ENCODE data around the gene OR1E2.
"Not testable (repeated sequence)": the region's sequence is repeated elsewhere in the genome, so short reads cannot be mapped to it uniquely, and the experiment has no call there.

OR1E2 gene

GRCh38 chr17:3433741-3434140 is at the start of gene OR1E2:
TSS of gene OR1E2 (minus strand) at chr17:3433841. CDS start at chr17:3433841, 0 bp downstream.
- no peak for DNase-seq

- DNase-seq = no peak
These were observed 49.2 kb upstream of the OR1E2 start for GRCh38 chr17:3482852-3483251.

DNA sequence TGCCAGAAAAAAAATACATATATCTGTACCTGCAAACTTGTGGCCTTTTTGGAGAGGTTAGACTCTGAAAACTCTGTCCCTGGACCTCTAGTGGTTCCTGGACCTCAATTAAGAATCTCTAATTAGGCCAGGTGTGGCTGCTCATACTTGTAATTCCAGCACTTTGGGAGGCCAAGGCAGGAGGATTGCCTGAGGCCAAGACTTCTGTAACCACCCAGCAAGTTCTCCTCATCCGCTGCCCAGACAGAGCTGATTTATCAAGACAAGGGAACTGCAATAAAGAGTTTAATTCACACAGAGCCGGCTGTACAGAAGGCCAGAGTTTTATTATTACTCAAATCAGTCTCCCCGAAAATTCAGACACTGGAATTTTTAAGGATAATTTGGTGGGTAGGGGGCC is 46.3 kb upstream of the OR1E2 start:
- DNase-seq = no peak

- no peak for DNase-seq
These were observed 42.4 kb upstream of the OR1E2 start, which contains the start of gene ASPA for GRCh38 chr17:3475812-3476610. TSS of gene ASPA (plus strand) at chr17:3475997. CDS start at chr17:3476160, 163 bp downstream.

- DNase-seq = no peak
These were observed 41.6 kb upstream of the OR1E2 start for GRCh38 chr17:3475251-3475685.

DNA sequence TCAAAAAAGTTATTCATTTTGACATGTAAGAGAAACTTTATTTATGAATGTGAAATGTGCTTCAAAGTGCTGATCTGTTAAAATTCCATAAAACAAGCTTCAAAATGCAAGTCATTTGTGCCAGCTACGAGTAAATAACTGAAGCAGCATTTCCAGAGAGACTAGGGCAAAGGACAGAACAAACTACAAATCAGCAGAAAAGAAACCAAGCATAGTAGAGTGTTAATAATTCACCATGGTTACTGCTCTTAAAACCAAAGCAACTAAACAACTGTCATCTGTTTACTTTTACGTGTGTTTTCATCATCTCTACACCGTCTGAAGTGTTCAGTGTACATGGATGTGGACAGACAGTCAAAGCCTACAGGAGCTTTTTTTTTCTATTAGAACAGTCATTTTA is 40.6 kb upstream of the OR1E2 start:
- DNase-seq = no peak

GRCh38 chr17:3472137-3472536 is 38.5 kb upstream of the OR1E2 start:
- no peak for DNase-seq

DNA sequence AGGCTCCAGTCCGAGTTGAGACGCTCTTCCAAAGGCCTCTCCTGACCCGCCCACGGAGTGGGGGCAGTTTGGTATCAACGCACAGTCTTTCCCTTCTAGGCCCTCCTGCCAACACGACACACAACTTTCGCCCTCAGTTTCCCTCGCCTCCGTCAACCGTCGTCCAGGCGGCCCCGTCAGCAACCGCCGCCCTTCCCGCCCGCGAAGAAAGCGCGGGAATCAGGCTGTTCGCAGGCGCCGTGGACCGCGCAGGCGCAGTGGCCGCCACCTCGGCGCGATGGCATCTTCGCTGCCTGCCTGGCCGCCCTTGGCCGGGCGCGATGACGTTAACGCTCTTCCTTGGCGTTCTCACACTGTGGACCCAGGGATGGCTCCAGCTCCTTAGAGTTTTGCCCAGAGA is 38.0 kb upstream of the OR1E2 start, which contains the start of gene SPATA22:
TSS of gene SPATA22 (minus strand) at position 221 of the 400 bp plus-strand sequence. CDS start 2,494 bp downstream, outside the sequence.
- DNase-seq = no peak

DNA sequence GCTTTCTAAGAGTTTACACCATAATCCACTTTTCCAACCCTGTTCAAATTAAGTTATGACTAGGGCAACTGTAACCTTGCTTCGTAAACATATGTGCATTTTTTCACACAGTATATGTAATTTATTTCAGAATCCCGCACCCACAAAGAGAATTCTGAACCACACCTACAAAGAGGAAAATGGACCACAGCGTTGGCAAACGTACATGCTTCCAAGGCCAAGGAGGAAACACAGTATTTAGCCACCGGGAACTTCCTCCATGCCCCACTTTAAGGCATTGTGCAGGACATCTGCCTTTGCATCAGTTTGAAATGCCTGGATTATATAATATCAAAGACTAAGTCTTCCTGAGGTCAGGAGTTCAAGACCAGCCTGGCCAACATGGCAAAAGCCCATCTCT is 35.9 kb upstream of the OR1E2 start:
- no peak for DNase-seq

DNA sequence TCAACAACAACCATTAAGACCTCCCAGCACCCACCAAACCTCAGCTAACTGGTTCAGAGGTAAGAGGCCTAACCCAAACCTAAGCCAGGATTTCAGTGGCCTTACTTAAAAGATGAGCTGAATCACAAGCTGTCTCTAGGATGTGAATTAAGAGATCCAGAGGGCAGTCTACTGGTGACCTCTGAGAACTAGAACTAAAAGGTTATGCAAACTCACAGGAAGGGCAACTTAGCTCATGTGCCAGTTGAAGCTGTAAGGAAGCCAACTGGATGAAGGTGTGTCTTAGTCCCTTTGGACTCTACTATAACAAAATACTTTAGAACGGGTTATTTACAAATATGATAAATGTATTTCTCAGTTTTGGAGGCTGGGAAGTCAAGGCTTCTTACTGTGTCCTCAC is 32.7 kb upstream of the OR1E2 start:
- DNase-seq = not testable (repeated sequence)

GRCh38 chr17:3448059-3448665 is 14.5 kb upstream of the OR1E2 start:
- DNase-seq = no peak

- DNase-seq = peak in 1 of 2 donors; percentile 7
These were observed 14.0 kb upstream of the OR1E2 start for GRCh38 chr17:3447625-3448024.

DNA sequence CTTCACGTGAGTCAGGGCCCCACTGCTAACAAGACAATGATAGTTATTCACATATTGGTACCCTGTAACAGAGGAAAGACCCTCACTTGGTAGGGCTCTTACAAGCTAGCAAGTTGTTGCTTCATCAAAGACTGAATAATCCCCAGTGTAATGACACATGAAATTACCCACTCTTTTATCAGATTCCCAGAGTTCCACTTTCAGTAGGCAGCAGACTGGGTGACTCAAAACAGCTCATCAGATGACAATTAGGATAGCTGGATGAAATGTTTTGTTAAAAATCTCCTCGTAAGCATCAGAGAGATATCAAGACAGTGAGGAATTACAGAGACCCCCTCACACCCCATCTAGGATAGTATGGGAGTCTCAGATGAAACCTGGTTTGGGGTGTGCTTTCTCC is 6.8 kb upstream of the OR1E2 start:
- no peak for DNase-seq

DNA sequence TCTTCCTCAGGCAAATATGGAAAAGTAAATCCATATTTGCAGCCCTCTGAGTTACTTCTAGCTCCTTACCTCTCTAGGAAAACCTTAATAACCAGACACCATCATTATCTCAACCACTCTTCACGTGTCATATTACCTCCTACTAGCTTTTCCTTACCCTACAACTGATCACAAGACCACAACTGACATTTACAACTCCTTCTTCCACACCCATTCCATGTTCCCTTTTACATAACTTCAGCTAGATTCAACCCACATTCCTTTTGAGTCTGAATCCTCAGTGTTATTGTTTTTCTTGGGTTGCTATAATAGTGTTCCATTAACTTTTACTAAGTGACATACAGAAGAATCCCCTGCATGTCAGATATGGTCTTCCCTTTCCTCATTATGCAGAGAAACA is 4.7 kb upstream of the OR1E2 start:
- DNase-seq = no peak

DNA sequence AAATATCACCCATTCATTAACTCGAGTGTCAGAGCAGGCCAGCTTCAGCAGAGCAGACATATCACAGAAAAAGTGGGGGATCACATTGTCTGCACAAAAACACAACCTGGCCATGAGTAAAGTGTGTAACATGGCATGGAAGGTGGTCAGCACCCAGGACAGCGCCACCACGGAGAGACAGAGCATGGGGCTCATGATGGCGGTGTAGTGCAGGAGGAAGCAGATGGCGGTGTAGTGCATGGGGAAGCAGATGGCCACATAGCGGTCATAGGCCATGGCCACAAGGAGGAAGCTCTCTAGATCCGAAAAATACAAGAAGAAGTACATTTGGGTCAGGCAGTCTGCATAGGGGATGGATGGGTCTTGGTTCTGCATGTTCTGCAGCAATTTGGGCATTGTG is 426 bp downstream of the OR1E2 start:
- peak; percentile 7 to 11 for DNase-seq

DNA sequence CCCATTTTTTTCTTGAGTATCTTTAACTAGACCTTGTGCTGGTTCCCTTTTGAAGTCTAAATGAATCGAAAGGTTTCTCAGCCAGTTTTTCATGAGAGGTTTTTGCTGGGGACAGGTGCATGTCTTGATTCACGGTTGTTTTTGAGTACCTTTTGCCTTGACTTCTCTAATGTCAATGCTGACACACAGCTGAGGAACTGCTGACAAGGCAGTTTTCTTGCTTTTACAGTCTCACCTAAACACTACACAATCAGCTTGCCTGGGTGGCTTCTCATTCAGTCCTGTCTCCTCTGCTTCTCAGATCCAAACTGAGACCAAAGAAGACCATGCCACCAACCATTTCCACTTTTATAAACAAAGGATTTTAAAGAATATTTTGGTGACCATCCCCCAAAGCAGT is 15.4 kb downstream of the OR1E2 start:
- DNase-seq = no peak

DNA sequence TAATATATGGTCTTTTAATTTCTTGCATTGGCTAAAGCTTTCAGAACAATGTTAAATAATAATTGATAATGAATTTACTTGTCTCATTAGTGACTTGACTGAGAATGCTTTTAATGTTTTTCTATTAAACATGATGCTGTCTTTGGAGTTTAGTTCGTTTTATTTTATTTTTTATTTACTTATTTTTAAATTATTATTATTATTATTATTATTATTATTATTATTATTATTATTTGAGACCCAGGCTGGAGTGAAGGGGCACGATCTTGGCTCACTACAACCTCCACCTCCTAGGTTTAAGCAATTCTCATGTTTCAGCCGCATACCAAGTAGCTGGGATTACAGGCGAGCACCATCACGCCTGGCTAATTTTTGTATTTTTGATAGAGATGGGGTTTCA is 18.0 kb downstream of the OR1E2 start:
- DNase-seq = no peak

- not testable (repeated sequence) for DNase-seq
These were observed 21.4 kb downstream of the OR1E2 start for GRCh38 chr17:3412216-3412615.

DNA sequence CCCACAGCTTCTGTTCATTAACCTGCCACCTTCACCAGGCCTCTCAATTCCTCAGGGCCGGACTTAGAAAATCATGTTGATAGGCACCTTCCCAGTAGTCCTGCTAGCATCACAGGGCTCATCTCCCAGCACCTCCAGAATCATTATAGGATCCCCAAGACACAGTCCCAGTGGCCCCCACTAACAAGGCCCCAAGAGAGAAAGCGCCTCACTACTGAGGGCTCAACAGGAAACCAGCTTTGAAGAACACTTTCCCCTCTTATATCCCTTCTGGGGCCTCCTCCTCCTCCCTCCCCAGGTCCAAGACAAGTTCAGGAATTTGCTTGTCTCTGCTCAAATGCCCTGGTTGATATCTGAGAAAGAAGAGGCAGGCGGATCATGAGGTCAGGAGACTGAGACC is 22.6 kb downstream of the OR1E2 start, which contains the start of gene OR3A3:
TSS of gene OR3A3 (plus strand) at position 301 of the 400 bp plus-strand sequence.
- no peak for DNase-seq

GRCh38 chr17:3403856-3404255 is 29.8 kb downstream of the OR1E2 start:
- DNase-seq = not testable (repeated sequence)

- no peak for DNase-seq
These were observed 31.9 kb downstream of the OR1E2 start for GRCh38 chr17:3401786-3402185.

DNA sequence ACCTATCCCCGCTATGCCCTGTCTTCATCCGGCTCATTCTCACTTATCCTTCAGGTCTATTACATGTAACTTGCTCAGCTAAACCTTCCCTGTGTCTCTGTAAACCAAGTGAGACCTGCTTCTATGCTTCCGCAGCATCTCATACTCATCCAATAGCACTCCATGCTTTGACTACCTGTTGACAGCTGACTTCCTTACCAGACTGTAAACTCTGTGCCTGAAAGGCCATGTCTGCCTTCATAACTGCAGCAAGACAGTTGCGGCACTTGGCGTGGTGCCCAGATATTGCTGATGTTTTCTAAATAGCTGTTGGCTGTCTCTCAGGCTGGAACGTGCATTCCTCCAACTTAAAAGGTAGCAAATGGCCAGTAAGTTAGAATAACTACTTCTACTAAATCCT is 33.6 kb downstream of the OR1E2 start:
- no peak for DNase-seq

GRCh38 chr17:3398310-3398709 is 35.3 kb downstream of the OR1E2 start, which contains the start of gene OR1E1:
TSS of gene OR1E1 (minus strand) at chr17:3398410. CDS start at chr17:3398410, 0 bp downstream.
- no peak for DNase-seq

GRCh38 chr17:3397801-3398200 is 35.8 kb downstream of the OR1E2 start:
- not testable (repeated sequence) for DNase-seq

Data from CD4-positive, alpha-beta T cell treated with Interferon alpha-2 for 1 hour (primary cell).